ENCODE results near the gene MUC2.

MUC2 gene

GRCh38 chr11:1087279-1087960, 12.7 kb downstream of the MUC2 start:
- no peak for TF ChIP-seq CTCF (IDR thresholded peaks at IDR 0.05)

- TF ChIP-seq CTCF (IDR thresholded peaks at IDR 0.05): no peak
Measured at GRCh38 chr11:1087961-1088926, 13.6 kb downstream of the MUC2 start.

DNA sequence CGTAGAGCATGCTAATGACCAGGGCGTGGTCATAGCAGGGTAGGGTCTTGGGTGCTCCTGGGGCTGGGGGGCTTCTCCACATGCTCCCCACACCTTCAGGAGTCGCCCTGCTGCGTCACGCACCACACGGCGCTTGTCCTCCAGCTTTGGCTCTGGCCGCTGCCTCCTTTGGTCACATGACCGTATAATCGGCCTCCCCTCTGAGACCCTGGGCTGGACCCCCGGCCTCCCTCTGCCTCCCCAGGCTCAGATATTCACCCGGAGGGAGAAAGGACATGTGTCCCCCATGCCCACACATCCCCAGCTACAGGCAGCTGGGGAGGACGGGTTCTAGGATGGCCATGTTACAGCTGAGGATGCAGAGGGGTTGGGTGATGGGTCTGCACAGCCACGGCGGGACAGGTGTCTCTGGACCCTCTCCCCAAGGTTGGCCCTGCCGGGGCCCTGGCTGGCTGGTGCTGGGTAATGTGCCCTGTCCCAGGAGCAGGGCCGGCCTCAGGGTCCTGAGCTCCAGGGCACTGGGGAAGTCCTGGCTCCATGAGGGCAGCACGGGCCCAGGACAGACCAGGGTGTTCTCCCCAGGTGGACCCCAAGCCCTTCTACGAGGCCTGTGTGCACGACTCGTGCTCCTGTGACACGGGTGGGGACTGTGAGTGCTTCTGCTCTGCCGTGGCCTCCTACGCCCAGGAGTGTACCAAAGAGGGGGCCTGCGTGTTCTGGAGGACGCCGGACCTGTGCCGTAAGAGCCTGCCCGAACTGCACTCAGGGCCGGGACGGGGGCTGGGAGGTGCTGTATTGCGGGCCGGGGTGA, 14.5 kb downstream of the MUC2 start:
- no peak for TF ChIP-seq CTCF (IDR thresholded peaks at IDR 0.05)

- TF ChIP-seq CTCF (IDR thresholded peaks at IDR 0.05): no peak
Measured at GRCh38 chr11:1089738-1090599, 15.3 kb downstream of the MUC2 start.

- TF ChIP-seq CTCF (IDR thresholded peaks at IDR 0.05): no peak
Measured at GRCh38 chr11:1090600-1091331, 16.1 kb downstream of the MUC2 start.

GRCh38 chr11:1091332-1092083, 16.8 kb downstream of the MUC2 start:
- TF ChIP-seq CTCF (IDR thresholded peaks at IDR 0.05): no peak

Measured in LNCAP (cell line).